Fibroblast of villous mesenchyme (primary cell): Measurements from ENCODE around the gene EEF1A2. TPM values are rescaled to one million over a fixed set of nuclear protein-coding genes. Genes with fewer than 3 reads are reported as not detected.

Source experiments
- DNase-seq: peaks from one replicate; pipeline ENCODE4 v3.0.0-alpha.2; 2010; ENCODE audit warnings: low read depth
- H3K4me3 ChIP-seq: 2 replicates; pipeline ENCODE4 v1.5.1; 2011; ENCODE audit warnings: low read depth, mild to moderate bottlenecking, low read length
- CTCF ChIP-seq: IDR thresholded peaks from 2 replicates; pipeline ENCODE4 v1.5.1; 2012; ENCODE audit warnings: low read depth, mild to moderate bottlenecking, low read length; ENCODE audit not compliant: insufficient read depth
- total RNA-seq: library from RNA; depleted of rRNA; stranded (reverse); fragments of >200 nt; gene quantifications from 2 replicates; pipeline ENCODE4 v1.2.3, GENCODE V29; 2012

EEF1A2 gene
- total RNA-seq, 1 donor, result 0.43 TPM

GRCh38 chr20:63455568-63455859 is 43.4 kb downstream of the EEF1A2 start:
- no peak overlapping the region for H3K4me3 ChIP-seq
- TF ChIP-seq CTCF, result no peak
- no peak for DNase-seq

- no peak for TF ChIP-seq CTCF
- DNase-seq, result no peak
Measured at GRCh38 chr20:63454731-63455567, 43.9 kb downstream of the EEF1A2 start.

GRCh38 chr20:63452821-63453523 is 45.9 kb downstream of the EEF1A2 start:
- no peak for DNase-seq
- peak; percentile 9 for TF ChIP-seq CTCF
- H3K4me3 ChIP-seq, result no peak overlapping the region

More at GRCh38 chr20:63454731-63455567, 43.9 kb downstream of the EEF1A2 start:
- H3K4me3 ChIP-seq, result no peak overlapping the region

GRCh38 chr20:63452341-63452740 is 46.5 kb downstream of the EEF1A2 start:
- no peak for DNase-seq
- no peak for TF ChIP-seq CTCF
- no peak overlapping the region for H3K4me3 ChIP-seq

- TF ChIP-seq CTCF, result no peak
Measured at GRCh38 chr20:63451821-63452220, 47.1 kb downstream of the EEF1A2 start.

GRCh38 chr20:63449796-63450730 is 48.8 kb downstream of the EEF1A2 start:
- TF ChIP-seq CTCF, result no peak
- H3K4me3 ChIP-seq, result no peak overlapping the region
- no peak for DNase-seq

More at GRCh38 chr20:63451821-63452220, 47.1 kb downstream of the EEF1A2 start:
- H3K4me3 ChIP-seq, result no peak overlapping the region
- DNase-seq, result no peak
